Astrocyte of the spinal cord (primary cell): ENCODE data around the gene SLC12A8.

Experiments
- DNase-seq: peaks from one replicate; pipeline ENCODE4 v3.0.0; 2011; ENCODE audit warnings: low read depth, low spot score
- H3K4me3 ChIP-seq: 2 replicates; pipeline ENCODE4 v1.5.1; 2011; ENCODE audit warnings: low read depth, mild to moderate bottlenecking, low read length, moderate library complexity
- in situ Hi-C: cut with HindIII; loops from 2 replicates; pipeline ENCODE4 v1.10.0; 2017; ENCODE audit warnings: low sequenced_read_pairs
- TF ChIP-seq, protein P1 (sequence below): IDR thresholded peaks from 2 replicates; pipeline ENCODE4 v1.5.1; 2012; ENCODE audit warnings: low read depth, mild to moderate bottlenecking, low read length, inconsistent platforms

The SLC12A8 gene

DNA sequence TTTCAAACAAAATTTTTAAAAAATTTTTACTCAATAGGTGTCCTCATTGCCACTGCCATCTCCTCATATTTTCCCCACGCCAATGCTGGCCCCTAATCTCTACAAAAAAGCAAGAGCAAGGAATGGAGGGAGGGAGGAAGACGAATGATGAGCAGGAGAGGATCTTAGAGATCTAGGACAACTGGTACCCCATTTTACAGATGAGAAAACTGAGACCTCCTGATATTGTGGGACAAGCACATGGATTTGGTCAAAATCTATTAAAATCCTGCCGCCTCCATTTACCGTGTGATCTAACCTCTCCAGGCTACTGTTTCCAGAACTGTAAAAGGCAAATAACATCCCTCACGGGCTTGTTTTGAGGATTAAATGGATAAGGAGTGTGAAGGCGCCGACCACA is 161.3 kb downstream of the SLC12A8 start:
- DNase-seq: no peak
- in situ Hi-C loops: no loop called here
- H3K4me3 ChIP-seq: peak overlapping the region; percentile 90
- TF ChIP-seq, protein P1, sequence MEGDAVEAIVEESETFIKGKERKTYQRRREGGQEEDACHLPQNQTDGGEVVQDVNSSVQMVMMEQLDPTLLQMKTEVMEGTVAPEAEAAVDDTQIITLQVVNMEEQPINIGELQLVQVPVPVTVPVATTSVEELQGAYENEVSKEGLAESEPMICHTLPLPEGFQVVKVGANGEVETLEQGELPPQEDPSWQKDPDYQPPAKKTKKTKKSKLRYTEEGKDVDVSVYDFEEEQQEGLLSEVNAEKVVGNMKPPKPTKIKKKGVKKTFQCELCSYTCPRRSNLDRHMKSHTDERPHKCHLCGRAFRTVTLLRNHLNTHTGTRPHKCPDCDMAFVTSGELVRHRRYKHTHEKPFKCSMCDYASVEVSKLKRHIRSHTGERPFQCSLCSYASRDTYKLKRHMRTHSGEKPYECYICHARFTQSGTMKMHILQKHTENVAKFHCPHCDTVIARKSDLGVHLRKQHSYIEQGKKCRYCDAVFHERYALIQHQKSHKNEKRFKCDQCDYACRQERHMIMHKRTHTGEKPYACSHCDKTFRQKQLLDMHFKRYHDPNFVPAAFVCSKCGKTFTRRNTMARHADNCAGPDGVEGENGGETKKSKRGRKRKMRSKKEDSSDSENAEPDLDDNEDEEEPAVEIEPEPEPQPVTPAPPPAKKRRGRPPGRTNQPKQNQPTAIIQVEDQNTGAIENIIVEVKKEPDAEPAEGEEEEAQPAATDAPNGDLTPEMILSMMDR: no peak

DNA sequence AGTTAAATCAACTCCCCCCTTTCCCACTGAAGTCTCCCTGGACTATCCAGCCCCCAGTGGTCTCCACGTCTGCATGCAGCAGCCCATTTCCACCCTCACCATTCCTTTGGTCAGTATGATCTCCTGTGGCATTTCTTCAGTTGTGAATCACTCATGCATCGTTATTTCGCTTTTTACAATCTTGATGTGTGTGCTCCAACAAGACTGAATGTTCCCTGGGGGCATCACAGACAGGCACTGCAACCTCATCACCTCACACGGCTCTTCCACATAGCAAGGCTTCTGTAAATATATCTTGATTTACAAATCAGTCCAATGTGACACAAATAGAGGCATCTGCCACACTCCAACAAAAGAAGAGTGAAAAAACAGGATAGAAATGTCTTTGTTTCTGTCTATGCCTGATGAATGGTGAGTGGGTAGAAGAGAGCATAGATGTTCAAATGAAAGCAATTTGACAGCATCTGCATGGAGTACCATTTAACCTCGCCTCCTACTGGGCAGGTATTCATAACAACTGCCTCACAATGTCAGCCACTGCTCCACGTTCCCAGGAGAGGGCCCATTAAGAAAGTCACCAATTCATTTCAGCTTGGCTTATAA is 162.0 kb downstream of the SLC12A8 start:
- in situ Hi-C loops: no loop called here

DNA sequence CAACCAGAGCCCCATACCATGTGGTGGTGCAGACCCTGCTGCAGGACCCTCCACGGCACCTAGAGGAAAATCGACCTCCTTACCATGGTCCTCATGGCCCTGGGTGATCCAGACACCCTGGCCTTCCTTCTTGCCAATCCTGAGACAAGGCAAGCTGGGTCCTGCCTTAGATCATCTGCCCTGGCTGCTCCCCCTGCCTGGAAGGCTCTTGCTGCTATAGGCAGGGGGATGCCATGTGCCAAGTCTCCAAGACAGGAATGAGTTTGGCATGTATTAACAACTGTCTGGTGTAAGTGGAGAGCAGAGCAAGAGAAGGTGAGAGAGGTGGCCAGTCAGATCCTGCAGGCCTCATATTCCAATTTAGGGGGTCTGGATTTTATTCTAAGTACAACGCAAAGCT is 164.3 kb downstream of the SLC12A8 start:
- TF ChIP-seq, protein P1: no peak
- in situ Hi-C loops: no loop called here
- H3K4me3 ChIP-seq: no peak overlapping the region
- no peak for DNase-seq

More for the DNA sequence above, 162.0 kb downstream of the SLC12A8 start:
- DNase-seq: no peak
- TF ChIP-seq, protein P1: no peak
- no peak overlapping the region for H3K4me3 ChIP-seq

DNA sequence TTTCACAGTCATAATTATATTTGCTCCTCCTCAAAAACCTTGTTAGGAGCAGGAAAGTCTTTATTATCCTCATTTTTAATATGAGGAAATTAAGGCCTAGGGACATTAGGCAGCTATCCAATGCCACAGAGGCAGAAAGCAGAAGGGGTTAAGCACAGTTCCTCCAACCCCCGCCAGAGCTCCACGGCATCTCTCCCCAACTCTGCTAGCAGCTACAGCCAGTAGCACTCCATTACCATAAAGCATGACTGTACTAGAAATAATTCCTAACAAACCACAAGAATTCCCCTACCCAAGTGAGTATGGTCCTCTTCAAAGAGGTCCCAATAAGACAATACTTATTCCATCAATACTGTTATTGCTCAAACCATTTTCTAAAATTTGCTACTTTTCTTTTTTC is 166.6 kb downstream of the SLC12A8 start:
- in situ Hi-C loops: no loop called here
- TF ChIP-seq, protein P1: peak; percentile 51
- no peak overlapping the region for H3K4me3 ChIP-seq
- DNase-seq: peak; percentile 87

DNA sequence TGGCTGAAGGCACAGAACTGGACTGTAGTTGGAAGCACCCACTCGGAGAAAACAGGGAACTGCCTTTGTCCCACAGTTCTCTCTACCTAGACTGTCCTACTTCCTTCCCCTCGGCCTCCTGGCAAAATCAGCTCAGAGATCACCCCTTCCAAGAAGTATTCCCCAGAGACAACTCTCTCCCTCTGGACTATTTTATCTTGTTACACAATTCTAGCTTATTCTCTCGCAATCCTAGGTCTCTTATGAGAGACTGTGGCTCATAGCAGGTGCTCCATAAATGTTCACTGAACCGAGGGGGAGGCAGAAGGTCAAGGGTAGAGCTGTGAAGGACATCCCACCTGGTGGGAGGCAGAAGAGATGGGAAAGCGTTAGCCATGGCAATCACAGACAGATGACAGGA is 167.4 kb downstream of the SLC12A8 start:
- TF ChIP-seq, protein P1: no peak
- in situ Hi-C loops: no loop called here
- no peak for DNase-seq
- H3K4me3 ChIP-seq: no peak overlapping the region

DNA sequence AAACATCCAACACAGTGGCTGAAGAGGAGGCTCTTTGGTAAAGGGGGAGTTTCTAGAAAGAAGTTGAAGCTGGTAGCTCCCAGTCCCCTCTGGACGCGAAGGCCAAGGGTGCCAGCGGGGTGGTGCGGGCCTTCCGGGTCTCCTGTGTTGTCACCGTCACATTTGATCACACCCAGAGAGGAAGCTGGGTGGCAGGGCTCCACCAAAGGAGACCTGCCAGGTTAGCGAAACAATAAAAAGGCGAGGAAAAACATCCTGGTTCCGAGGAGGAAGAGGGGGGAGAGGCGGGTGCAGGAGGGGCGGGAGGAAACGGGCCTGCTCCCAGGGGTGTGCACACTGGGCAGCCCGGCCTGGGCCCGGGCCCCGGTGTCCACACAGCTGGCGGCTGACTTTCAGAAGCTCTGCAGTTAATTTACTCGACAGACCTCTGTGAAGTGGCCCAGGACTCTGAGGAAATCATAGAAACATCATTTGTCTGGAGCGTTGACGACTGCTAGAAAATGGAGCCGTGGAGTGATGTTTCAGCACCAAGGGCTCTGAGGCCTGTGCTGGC is 168.9 kb downstream of the SLC12A8 start:
- in situ Hi-C loops: no loop called here
- no peak overlapping the region for H3K4me3 ChIP-seq
- no peak for DNase-seq
- TF ChIP-seq, protein P1: no peak
